GM18502 (cell line): ENCODE results near the gene KDSR.
A peak's percentile ranks its signal among the peaks of the same experiment; 100 is the strongest.

Experiments
- ATAC-seq: cut with Tn5 transposase; IDR thresholded peaks from one replicate; pipeline ENCODE4 v1.9.1; 2021; ENCODE audit warnings: mild to moderate bottlenecking; ENCODE audit not compliant: unreplicated experiment, poor library complexity

Gene KDSR

GRCh38 chr18:63322908-63323634 is 43.9 kb downstream of the KDSR start:
- ATAC-seq = no peak

DNA sequence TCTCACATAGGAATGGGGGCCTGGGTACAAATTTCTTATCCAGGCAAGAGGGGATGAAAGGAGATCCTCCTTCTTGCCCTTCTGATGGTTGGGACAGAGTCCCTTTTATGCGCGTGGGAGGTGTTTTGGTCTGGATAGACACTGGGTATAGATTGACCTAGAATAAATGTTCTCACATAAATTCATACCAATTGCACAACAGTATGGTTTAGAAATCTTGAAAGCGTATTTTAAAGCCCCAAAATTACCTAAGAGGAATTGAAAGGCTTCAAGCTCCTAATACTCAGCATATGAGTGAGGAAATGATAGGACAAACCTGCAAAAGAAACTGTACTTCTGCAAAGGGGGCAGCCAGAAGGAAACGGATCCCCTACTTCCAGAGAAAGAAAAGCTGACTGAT is 44.8 kb downstream of the KDSR start:
- ATAC-seq = no peak

GRCh38 chr18:63321291-63321690 is 45.7 kb downstream of the KDSR start:
- ATAC-seq = no peak

DNA sequence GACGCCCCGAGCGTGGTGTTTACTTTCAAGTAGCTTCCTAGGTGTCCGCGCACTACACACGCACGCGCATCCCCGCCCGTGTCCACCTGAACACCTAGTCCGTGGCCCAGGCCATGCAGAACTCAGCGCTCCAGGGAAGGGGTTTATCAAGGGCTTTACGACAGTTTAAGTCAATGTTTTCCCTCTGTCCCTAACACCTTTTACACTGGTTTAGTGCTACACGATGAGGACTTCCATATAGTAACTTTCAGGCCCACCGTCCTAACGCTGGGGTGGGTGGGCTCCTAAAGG is 46.1 kb downstream of the KDSR start:
- ATAC-seq = no peak

GRCh38 chr18:63320123-63320974 is 46.7 kb downstream of the KDSR start:
- peak; percentile 63 for ATAC-seq

DNA sequence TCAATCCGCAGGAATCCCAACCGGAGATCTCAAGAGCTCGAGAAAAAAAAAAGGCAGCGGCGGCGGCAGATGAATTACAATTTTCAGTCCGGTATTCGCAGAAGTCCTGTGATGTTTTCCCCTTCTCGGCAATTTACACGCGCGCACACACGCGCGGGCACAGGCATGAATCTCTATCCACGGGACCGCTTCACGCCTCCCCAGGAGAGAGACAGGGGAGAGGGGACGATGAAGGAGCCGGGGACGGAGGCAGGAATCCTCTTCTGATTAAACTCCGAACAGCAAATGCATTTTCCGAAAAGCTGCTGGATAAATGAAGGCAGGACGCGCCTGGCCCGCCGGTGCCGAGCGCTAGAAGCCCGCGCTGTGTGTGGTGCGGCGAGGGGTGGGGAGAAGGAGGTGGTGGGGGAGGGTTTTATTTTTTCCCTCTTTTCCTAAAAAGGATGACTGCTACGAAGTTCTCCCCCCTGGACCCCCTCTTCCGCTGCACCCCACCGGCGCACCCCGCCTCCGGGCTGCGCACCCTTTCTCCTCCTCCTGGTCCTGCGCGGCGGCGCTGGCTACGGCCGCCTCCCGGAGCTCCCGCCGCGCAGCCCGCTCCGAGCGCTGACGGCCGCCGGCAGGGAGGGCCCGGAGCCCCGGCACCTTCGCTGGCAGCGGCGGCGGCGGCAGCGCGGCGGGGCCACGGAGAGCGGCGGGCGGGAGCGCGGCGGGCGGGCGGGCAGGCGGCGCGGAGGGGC is 47.5 kb downstream of the KDSR start, which contains the start of gene BCL2:
BCL2 (minus strand) TSS at position 387 of the 740 bp plus-strand sequence.
- ATAC-seq = peak; percentile 23

- no peak for ATAC-seq
Measured at GRCh38 chr18:63318889-63319382, 48.1 kb downstream of the KDSR start.

- ATAC-seq = peak; percentile 42
Measured at GRCh38 chr18:63317982-63318888, 48.8 kb downstream of the KDSR start.

- no peak for ATAC-seq
Measured at GRCh38 chr18:63317556-63317946, 49.5 kb downstream of the KDSR start.

DNA sequence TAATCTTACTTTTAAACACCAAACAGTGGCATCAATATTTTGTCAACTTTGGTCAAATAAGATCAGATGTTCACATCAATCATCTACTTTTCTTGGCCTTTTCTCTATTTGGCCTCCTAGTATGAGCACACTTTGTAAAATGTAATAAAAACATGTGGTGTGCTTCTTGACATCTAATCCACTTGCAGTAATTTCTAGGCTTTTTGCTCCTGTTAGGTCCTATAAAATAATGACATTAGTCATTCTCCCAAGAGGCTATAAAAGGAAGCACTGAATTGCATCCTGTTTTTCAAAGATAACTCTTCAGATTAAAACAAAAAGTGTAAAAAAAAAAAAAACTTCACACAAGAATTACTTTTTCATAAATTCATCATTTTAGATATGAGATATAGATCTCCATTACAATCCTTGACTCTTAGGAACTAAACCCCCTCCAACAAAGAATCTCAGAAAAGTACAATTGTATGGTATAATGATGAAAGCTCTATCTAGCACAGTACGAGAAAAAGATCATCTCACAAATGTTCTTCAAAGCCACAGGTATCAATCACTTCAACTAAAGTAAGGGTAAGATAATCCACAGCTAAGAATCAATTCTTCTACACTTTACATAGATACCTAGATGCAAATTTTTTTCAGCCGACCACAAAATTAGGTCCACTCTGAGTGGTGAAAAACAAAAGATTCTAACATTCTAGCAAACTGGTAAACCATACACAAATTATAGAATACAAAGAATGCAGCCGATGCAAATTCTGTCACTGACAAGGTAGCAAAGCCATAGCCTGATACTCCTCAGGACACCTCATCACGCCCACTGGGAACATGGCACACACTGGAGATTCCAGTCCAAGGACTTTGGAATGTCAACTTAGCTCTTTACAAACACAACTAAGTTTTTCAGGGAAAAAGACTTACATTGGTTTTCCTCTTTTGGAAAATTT is 50.1 kb downstream of the KDSR start:
- no peak for ATAC-seq

GRCh38 chr18:63315876-63316275 is 51.1 kb downstream of the KDSR start:
- no peak for ATAC-seq

GRCh38 chr18:63315131-63315662 is 51.8 kb downstream of the KDSR start:
- ATAC-seq = no peak

- ATAC-seq = no peak
Measured at GRCh38 chr18:63314062-63314790, 52.8 kb downstream of the KDSR start.

DNA sequence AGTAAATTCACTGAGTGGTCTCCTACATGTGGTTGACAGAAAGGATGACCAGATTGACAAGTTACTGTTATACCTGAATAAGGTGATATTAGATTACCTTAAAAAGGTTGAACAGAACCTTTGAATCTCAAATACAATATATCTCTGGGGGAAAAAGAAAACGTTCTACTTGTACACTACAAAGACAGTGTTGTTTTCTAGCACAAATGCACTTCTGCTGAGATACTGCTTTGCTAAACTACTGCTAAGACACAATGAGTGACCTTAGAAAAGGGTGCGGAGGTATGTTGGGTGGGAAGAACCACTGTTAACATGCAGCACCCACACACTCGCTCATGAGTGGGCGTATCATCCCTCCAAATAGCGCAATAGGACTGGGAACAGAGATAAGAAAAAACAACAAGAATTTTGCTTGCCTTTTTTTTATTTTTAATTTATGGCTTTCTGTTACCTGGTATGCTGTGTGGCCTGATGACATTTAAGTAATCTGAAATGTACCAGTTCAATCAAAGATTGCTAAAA is 53.5 kb downstream of the KDSR start:
- ATAC-seq = no peak

GRCh38 chr18:63312737-63313395 is 54.1 kb downstream of the KDSR start:
- no peak for ATAC-seq

DNA sequence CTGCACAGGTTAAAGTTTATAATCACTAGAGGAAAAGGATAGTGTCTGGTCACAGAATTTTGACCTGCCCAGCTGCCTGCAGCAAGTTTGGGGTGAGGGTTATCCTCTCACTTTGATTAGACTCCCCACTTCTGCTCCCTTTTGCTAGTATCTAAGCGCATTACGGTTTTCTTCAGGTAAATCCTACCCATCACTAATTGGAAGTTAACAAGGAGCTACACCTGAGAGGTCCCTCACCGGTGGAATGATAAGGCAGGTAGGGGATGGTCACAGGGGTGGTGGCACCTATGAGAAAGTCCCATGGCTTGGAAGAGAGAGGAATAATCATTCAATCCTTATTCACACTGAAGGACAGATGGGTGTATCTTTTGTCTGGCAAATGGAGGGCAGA is 55.0 kb downstream of the KDSR start:
- ATAC-seq = no peak
